ENCODE measurements around the gene KRTAP10-12.

DNA sequence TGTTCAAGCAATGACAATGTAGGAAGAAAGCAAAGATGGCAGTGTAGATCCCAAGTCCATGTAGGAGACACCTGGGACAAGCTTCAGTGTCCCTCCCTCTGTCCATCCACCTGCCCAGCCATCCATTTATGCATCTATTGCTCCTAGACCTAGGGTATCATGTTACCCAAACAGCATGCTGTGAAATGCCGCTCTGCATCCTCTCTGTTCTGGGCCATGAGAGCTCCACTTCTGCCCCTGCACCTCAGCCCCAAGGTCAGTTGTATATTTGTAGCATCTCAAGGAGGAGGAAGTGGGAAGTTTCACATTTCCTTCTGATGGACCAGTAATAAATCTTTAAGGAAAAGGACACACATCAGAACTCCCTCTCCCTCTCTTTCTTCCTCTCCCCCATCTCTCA lies 42.3 kb downstream of the KRTAP10-12 start:
- no peak for TF ChIP-seq GATA2 (IDR thresholded peaks at IDR 0.05; ENCODE audit: low read depth, low read length)
- TF ChIP-seq GATA3 (IDR thresholded peaks at IDR 0.05; ENCODE audit: low read depth, low read length), result no peak
